SU-DHL-6 (cell line): ENCODE measurements around the gene KDM6A.

Experiments used
- CTCF ChIP-seq: fragments of 200-600 bp; sonication (generic); IDR thresholded peaks from one replicate; pipeline ENCODE4 v1.5.1; 2017; ENCODE audit warnings: antibody characterized with exemption, mild to moderate bottlenecking, low read length, moderate library complexity; ENCODE audit not compliant: insufficient read depth, poor library complexity, severe bottlenecking
- EZH2phosphoT487 ChIP-seq: fragments of 200-600 bp; sonication (generic), shearing (Covaris generic); conservative IDR thresholded peaks from 2 replicates; pipeline ENCODE4 v1.6.1; 2018; ENCODE audit warnings: mild to moderate bottlenecking, antibody characterized with exemption, low read length, moderate library complexity, mixed read lengths

DNA sequence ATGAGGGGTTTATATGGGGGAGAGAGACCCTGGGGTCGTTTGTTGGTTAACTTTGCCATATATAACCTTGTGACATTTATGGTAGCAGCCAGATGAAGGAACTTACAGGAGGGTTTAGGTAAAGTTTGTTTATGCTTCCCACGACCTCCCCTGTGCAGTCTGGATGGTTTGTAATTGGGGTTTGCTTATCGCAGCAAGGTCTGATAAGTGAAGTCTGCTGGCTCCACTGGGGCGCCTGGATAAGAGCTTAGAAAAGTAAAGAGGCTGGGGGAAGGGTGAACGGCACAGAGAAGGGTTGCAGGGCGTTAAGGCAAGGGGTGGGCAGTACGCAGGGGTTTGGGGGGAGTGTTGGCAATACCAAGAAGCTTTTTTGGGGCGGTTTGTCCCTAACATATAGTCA lies 98.7 kb downstream of the KDM6A start:
- TF ChIP-seq CTCF (no peak), EZH2phosphoT487 (no peak)
